Measurements from ENCODE around the gene BATF. TPM values are rescaled to one million over a fixed set of nuclear protein-coding genes. Genes with fewer than 3 reads are reported as not detected.

BATF gene
- total RNA-seq, 4 donors from 2014 or later = 1.7 to 37.3 (median 4.4) TPM

DNA sequence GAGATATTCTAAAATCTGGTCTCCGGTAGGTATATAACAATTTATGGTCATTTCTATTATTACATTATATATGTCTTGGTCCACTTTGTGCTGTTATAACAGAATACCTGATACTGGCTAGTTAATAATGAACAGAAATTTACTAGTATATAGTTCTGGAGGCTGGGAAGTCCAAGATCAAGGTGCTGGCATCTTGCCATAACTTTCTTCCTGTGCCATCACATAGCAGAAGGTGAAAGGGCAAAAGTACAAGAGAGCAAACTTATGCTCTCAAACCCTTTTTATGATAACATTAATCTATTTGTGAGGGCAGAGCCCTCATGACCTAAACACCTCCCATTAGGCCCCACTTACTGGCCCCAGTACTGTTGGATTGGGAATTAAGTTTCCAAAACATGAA, 17.9 kb upstream of the BATF start:
- intact Hi-C loops (cut with DNase I) = loop anchor here (5.0 kb wide), 1 partner anchor 182 kb away; no protein-coding TSS in a partner anchor
- no peaks in the 10 kb centered on the region for H3K4me1 ChIP-seq
- WGBS = 95% methylated on average over 1 of the region's 1 CpG

DNA sequence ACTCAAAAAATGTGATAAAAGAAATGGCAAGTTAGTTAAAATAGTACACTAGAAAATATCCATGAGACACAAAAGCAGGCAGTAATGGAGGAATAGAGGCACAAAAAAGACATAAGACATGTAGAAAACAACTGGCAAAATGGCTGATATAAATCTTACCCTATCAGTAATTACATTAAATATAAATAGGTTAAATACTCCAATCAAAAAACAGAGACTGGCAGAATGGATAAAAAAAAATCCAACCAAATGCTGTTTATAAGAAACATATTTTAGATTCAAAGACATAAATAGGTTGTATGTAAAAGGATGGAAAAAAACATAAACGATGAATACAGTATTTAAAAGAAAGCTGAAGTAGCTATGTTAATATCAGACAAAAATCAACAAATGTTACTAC, 15.3 kb upstream of the BATF start:
- 93% methylated on average over 1 of the region's 1 CpG for WGBS
- intact Hi-C loops (cut with DNase I) = no loop called here
- no peak overlapping the region for H3K27ac ChIP-seq (replicated peaks in 1 of 4)
- no peak for DNase-seq (ENCODE audit: extremely low spot score)
- no peaks in the 10 kb centered on the region for H3K36me3 ChIP-seq
- H3K27me3 ChIP-seq = no peaks in the 10 kb centered on the region
- no peaks in the 10 kb centered on the region for H3K4me1 ChIP-seq
- H3K9me3 ChIP-seq = peaks cover 0 to 14% (median 6%) of the 10 kb centered on the region in 4 donors
- TF ChIP-seq, protein P1, sequence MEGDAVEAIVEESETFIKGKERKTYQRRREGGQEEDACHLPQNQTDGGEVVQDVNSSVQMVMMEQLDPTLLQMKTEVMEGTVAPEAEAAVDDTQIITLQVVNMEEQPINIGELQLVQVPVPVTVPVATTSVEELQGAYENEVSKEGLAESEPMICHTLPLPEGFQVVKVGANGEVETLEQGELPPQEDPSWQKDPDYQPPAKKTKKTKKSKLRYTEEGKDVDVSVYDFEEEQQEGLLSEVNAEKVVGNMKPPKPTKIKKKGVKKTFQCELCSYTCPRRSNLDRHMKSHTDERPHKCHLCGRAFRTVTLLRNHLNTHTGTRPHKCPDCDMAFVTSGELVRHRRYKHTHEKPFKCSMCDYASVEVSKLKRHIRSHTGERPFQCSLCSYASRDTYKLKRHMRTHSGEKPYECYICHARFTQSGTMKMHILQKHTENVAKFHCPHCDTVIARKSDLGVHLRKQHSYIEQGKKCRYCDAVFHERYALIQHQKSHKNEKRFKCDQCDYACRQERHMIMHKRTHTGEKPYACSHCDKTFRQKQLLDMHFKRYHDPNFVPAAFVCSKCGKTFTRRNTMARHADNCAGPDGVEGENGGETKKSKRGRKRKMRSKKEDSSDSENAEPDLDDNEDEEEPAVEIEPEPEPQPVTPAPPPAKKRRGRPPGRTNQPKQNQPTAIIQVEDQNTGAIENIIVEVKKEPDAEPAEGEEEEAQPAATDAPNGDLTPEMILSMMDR (IDR thresholded peaks at IDR 0.05) = no peak
- no peak for TF ChIP-seq POLR2A (IDR thresholded peaks at IDR 0.05; ENCODE audit: low read depth)
- no peak for TF ChIP-seq EP300 (IDR thresholded peaks at IDR 0.05)
- TF ChIP-seq POLR2AphosphoS5 (IDR thresholded peaks at IDR 0.05) = no peak
- H3K4me3 ChIP-seq = no peak overlapping the region

More for the DNA sequence above, 17.9 kb upstream of the BATF start:
- DNase-seq (ENCODE audit: extremely low spot score) = peak; percentile 21
- Histone ChIP-seq H3K4me3 (no peak overlapping the region), H3K27ac (replicated peaks in 1 of 4) (no peak overlapping the region), H3K9me3 (peaks cover 0 to 8% (median 0%) of the 10 kb centered on the region in 4 donors), H3K27me3 (no peaks in the 10 kb centered on the region), H3K36me3 (no peaks in the 10 kb centered on the region)
- no peak for TF ChIP-seq EP300 (IDR thresholded peaks at IDR 0.05)
- TF ChIP-seq POLR2A (IDR thresholded peaks at IDR 0.05; ENCODE audit: low read depth) = no peak
- TF ChIP-seq, protein P1 (IDR thresholded peaks at IDR 0.05) = no peak
- no peak for TF ChIP-seq POLR2AphosphoS5 (IDR thresholded peaks at IDR 0.05)

DNA sequence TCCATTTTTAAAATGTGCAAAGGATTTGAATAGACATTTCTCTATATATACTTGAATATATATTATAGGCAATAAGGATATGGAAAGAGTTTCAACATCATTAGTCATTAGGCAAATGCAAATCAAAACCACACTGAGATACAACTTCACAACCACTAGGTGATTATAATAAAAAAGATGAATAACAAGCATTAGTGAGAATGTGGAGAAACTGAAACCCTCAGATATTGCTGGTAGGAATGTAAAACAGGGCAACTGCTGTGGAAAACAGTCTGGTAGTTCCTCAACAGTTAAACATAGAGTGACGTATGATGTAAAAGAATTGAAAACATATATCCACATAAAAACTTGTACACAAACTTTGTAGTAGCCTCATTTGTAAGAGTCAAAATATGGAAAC, 11.7 kb upstream of the BATF start:
- Histone ChIP-seq H3K4me3 (no peak overlapping the region), H3K9me3 (peaks cover 0 to 15% (median 6%) of the 10 kb centered on the region in 4 donors), H3K36me3 (no peaks in the 10 kb centered on the region), H3K27ac (replicated peaks in 1 of 4) (no peak overlapping the region), H3K27me3 (no peaks in the 10 kb centered on the region), H3K4me1 (peaks cover 0 to 9% (median 5%) of the 10 kb centered on the region in 4 donors)
- 92% methylated on average over 1 of the region's 1 CpG for WGBS
- DNase-seq (ENCODE audit: extremely low spot score) = no peak
- intact Hi-C loops (cut with DNase I) = no loop called here
- no peak for TF ChIP-seq POLR2A (IDR thresholded peaks at IDR 0.05; ENCODE audit: low read depth)
- no peak for TF ChIP-seq EP300 (IDR thresholded peaks at IDR 0.05)
- TF ChIP-seq, protein P1 (IDR thresholded peaks at IDR 0.05) = no peak
- TF ChIP-seq POLR2AphosphoS5 (IDR thresholded peaks at IDR 0.05) = no peak

DNA sequence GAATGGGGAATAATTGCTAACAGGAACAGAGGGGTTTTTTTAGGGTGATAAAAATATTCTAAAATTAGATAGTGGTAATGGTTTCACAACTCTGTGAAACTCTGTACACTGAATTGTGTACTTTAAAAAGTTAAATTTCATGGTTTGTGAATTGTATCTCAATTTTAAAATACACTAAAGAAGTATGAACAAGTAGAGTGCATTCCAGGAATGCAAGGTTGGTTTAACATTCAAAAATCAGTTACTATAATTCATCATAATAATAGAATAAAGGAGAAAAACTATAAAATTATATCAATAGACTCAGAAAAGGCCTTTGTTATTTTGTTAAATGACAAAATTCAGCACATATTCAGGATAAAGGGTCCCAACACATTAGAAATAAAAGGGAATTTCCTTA, 11.1 kb upstream of the BATF start:
- no peaks in the 10 kb centered on the region for H3K27me3 ChIP-seq
- TF ChIP-seq EP300 (IDR thresholded peaks at IDR 0.05) = no peak
- TF ChIP-seq, protein P1 (IDR thresholded peaks at IDR 0.05) = no peak
- no peak for TF ChIP-seq POLR2A (IDR thresholded peaks at IDR 0.05; ENCODE audit: low read depth)
- TF ChIP-seq POLR2AphosphoS5 (IDR thresholded peaks at IDR 0.05) = no peak
- intact Hi-C loops (cut with DNase I) = no loop called here
- DNase-seq (ENCODE audit: extremely low spot score) = no peak
- H3K4me3 ChIP-seq = no peak overlapping the region
- no peaks in the 10 kb centered on the region for H3K36me3 ChIP-seq
- H3K27ac ChIP-seq (replicated peaks in 1 of 4) = no peak overlapping the region
- peaks cover 0 to 15% (median 6%) of the 10 kb centered on the region in 4 donors for H3K9me3 ChIP-seq
- H3K4me1 ChIP-seq = peaks cover 0 to 15% (median 11%) of the 10 kb centered on the region in 4 donors

Measured in esophagus muscularis mucosa (tissue), 4 donors.